NCI-H128 (cell line): ENCODE results near the gene C1QL1.
A peak's percentile ranks its signal among the peaks of the same experiment; 100 is the strongest.

Experiments used
- DNase-seq: peaks from one replicate; lab custom pipeline; 2025; ENCODE audit not compliant: unreplicated experiment; lab: John Stamatoyannopoulos, UW

The C1QL1 gene

DNA sequence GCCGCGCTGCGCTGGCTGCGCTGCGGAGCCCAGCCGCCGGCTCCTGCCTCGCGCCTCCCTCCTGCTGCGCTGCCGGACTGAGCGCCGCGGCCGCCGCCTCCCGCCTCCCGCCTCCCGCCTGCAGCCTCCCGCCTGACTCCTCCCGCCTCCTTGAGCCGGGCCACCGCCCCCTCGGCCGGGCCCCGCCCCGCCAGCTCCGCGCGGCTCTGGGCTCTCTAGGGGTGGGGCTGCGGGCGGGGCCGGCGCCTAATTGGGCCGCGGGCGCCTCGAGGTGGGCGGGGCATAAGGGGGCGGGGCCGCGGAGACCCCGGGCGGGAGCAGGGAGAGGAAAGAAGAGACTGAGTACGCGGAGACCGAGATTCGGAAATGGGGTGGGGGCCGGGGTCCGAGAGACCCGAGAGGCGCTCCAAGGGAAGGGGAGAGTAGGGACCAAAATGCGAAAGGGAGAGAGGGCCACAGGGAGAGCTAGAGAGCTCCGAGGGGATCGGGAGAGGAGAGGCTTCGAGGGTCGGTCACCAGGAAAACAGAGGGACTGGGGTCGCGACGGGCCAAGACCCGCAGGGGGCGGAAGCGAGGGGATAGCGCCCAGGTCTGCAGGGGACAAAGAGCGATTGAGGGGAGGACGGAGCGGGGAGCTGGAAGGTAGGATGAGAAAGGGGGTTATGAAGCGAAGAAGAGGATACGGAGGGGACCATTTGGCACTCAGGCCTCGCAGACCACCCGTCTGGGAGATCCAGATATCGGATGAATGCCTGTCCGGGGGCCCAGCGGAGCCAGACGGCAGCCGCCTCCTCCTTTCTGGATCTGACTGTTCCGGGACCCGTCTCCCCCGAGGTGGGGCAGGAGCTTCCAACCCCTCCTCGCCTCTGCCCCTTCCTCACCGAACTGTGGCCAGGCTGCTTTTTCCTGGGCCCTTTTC lies at the start of gene C1QL1:
Gene C1QL1, minus strand, starts transcription at position 79 of the 919 bp plus-strand sequence. CDS start 255 bp downstream, outside the sequence.
- DNase-seq, result peak; percentile 62

DNA sequence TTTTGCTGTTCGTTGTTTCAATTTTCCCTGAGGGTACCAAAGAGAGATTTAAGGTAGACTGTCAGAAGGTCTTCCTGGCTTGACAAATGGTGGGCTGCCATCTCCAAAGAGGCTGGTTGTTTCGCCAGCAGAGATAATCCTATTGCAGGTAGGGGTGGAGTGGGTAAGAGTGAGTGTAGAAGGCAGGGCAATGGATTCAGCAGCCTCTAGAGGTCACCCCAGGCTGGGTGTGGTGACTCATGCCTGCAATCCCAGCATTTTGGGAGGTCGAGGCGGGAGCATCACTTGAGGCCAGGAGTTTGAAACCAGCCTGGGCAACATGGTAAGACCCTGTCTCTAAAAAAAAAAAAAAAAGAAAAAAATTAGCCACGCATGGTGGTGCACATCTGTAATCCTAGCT lies 48.7 kb upstream of the C1QL1 start:
- DNase-seq, result no peak

DNA sequence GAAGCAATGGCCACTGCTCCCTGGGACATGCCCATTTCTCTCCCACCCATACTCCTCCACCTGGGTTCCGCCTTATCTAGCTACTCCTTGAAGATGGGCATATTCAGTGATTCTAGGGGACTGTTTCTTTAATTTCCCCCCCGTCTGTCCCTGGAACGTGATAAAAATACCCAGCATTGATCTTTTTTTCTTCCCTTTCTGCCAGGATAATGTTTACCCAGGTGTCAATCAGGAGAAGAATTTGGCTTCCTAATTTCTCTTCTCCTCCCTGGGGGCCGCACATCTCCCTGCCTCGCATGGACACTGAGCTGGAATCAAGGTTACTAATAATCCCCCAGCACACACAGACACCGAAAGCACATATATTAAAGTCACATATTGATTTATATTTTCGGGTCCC lies 48.1 kb upstream of the C1QL1 start:
- no peak for DNase-seq

DNA sequence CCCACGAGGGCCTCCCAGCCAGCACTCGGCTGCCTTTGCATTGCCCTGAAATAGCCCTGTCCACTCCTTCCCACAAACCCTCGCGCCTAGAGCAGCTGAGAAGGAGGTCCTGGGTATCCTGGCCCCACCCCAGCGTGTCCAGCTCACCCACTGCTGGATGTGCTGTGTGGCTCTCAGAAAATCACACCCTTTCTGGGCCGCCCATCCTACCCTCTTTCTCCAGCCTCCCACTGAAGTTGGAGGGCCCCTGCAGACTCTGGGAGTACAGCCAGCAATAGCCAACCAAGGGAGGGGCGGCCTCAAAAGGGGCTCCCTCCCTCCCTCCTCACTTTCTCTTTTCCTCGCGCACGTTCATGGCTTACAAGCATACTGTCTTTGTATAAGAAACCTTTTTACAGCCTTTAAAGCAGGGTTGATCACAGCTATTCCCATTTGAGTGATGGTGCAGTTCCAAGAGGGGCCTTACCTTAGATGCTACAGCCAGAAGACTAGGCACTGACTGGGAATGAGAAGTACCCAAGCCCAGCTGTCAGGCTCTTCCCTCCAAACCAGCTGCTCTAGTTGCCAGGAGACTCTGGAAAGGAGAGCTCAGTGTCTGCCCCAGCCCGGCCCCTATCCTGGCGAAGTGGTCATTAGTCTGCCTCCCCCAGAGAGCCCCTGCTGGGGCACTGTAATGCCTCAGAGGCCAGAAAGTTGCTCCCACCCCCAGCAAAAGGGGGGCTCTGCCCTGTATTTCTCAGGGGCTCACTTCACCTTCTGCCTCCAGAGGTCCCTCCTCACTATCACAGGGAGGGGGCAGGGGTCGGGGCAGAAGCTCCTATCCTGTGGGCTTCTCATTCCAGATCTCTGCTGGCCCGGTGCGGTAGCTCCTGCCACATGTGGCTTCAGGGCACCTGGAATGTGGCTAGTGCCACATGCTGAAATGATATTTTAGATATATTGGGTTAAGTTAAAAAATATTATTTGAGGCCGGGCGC lies 45.2 kb upstream of the C1QL1 start:
- DNase-seq, result no peak

DNA sequence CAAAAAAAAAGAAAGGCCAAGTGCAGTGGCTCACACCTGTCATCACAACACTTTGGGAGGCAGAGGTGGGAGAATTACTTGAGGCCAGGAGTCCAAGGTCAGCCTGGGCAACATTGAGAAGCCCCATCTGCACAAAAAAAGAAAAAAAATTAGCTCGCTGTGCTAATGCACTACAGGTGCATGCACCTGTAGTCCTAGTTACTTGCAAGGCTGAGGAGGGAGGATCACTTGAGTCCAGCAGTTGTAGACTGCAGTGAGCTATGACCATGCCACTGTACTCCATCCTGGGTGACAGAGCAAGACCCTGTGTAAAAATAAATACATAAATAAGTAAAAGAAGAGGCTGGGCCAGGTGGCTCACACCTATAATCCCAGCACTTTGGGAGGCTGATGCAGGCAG lies 43.7 kb upstream of the C1QL1 start:
- DNase-seq, result no peak

DNA sequence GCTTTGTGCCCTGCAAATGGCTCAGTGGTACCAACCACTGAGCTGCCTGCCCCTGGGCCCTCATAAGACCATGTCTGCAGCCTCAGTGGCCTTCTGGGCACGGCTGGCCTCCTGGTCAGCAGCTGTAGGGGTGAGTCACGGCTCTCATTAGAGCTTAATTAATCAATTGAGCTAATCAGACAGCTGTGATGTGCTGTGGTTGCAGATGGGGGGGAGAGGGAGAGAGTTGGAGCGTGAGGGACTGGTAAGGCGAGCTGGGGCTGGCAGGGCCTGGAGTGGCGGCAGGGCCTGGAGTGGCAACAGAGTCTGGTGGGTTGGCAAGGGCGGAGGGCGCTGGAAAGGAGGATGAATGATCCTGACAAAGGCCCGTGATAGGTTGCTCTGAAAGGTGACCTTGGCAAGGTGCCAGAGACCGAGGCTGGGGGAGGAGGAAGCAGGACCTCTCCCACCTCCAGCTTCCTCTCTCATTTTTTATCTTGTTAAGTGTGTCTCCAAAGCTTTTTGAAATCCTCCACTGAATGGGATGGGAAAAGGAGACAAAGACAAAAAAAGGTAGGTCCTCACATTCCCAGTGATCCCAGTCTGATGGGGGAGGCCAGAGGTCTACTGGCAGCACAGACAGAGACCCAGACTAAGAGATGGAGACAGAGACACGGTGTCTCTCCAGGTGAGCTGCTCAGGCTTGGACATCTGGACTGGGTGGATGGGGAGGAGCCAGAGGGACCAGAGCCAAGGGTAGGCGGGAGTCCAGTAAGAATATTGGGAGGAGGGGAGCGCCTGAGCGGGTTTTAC lies 41.8 kb upstream of the C1QL1 start:
- no peak for DNase-seq

DNA sequence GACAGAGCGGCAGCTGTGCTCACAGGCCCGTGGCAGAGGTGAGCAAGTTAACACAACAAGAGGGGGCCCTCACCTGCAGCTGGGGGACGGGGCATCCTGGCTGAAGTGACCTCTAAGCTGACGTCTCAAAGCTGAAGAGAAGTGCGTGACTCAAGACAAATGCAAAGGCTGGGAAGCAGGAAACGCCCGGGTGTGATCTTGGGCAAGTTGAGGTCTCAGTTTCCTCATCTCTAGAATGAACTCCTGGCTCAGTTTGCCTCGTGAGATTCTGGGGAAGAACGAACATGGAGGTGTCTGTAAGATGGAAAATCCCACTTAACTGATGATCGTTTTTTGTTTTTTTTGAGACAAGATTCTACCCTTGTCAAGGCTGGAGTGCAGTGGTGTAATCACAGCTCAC lies 40.1 kb upstream of the C1QL1 start:
- no peak for DNase-seq

DNA sequence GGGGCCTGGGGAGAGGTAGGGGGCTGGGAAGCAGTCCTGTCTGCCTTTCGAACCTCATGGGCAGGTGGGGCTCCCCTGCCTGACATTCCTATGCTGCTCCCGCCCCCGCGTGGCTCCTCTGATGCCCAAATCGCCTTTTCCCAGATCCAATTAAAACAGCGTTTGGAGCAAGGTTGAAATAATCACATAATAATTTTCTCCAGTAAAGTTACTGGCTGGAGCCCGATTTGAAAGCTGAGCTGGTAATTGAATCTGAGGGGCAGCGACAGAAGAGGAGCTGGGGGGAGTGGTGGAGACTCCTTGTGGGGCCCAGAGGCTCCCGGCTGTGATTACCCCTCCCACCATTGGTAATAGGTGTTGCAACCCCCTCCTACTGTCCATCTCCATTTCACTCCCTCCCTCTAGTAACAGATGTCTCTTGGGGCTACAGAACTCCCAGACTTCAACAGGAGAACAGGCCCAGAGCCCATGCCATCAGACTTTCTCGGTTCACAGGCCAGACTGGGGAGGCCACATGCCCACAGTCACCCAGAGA lies 38.9 kb upstream of the C1QL1 start:
- no peak for DNase-seq

DNA sequence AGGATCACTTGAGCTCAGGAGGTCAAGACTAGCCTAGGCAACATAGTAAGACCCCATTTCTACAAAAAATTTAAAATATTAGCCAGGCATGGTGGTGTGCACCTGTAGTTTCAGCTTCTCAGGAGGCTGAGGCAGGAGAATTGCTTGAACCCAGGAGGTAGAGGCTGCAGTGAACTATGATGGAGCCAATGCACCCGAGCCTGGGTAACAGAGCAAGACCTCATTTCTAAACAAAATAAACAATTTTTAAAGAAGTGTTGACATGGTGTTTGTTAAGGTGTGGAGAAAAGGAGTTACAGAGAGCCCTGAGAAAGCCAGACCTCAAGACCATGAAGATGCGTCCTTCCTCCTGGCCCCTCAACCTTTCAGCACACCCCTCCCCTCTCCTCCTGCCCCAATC lies 37.6 kb upstream of the C1QL1 start:
- DNase-seq, result no peak

DNA sequence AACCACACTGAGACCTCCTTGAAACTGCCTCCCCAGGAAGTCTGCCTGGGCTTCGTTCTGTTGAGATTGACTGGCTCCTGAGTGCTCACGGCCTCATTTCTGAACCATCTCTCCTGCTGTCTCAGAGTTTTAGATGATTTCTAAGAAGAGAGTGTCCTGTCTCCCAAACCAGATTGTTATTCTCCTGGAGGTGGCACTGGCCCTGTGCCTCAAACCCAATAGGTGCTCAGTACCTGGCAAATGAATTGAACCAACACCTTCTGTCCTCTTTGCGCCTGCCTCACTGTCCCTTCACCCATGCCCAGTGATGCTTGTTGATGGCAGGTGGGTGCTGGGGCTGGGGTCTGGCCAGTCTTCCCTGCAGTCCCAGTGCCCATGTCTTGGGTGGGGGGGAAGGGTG lies 36.3 kb upstream of the C1QL1 start:
- no peak for DNase-seq

DNA sequence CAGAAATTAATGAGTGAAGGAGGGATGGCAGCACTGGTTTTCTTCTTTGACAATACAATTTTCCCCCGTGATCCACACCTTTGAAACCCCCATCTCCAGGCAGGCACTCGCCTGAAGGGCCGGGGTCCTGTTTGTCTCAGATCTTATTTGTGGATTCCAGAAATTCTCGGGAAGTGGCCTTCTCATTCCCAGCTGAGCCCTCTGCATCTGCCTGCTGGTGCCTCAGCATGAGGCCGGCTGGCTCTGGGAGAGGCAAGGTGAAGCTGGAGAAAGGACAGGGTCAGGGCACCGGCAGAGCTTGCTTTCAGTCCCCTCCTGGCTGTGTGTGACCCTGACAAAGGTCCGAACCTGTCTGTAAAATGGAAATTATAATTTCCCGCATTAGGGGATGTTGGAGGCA lies 35.8 kb upstream of the C1QL1 start:
- DNase-seq, result no peak

DNA sequence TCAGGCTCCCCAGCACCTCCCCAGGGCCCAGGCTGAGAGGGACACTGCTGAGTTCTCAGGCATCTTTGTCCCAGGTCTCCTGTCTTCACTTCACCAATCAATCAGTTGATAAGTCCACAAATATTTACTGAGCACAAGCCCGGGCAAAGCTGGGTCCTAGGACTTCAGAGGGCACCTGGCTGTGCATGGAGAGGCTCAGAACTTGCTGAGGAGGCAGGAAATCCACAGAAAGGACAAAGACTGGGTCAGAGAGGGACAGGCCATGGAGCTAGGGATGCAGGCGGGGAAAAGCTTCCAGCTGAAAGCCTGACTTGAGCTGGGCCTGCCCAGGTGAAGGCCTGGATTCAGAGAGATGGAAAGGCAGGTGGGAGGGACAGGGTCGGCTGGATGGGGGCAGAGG lies 33.2 kb upstream of the C1QL1 start:
- no peak for DNase-seq

DNA sequence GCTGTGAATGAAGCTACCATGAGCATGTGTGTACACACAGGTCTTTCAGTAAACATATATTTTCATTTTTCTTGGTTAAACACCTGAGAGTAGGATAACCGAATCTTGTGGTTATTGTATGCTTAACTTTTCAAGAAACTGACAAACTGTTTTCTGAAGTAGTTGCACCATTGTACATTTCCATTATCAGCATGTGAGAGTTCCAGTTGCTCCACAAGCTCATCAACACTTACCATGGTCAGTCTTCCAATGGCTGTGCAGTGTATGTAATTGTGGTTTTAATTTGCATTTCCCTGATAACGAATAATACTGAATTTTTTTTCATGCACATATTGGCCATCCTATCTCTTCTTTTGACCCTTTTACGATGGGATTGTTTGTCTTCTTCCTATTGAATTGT lies 31.3 kb upstream of the C1QL1 start:
- DNase-seq, result no peak

DNA sequence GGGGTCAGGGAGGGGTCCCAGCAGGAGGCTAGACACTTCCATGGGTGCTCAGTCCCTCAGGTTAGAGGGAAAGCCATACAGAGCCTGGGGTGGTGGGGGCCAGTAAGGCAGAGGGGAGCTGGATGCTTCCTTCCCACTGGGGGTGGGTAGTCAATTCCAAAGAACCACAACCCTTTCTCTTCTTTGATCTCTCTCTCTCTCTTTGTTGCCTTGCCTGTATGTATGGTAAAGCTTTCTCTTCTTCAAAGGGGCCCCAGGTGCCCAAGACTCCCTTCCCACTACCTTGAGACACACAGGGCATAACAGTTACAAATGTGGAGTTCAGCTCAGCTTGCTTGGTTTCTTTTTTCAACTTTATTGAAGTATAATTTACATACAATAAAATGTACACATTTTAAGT lies 30.5 kb upstream of the C1QL1 start:
- no peak for DNase-seq

DNA sequence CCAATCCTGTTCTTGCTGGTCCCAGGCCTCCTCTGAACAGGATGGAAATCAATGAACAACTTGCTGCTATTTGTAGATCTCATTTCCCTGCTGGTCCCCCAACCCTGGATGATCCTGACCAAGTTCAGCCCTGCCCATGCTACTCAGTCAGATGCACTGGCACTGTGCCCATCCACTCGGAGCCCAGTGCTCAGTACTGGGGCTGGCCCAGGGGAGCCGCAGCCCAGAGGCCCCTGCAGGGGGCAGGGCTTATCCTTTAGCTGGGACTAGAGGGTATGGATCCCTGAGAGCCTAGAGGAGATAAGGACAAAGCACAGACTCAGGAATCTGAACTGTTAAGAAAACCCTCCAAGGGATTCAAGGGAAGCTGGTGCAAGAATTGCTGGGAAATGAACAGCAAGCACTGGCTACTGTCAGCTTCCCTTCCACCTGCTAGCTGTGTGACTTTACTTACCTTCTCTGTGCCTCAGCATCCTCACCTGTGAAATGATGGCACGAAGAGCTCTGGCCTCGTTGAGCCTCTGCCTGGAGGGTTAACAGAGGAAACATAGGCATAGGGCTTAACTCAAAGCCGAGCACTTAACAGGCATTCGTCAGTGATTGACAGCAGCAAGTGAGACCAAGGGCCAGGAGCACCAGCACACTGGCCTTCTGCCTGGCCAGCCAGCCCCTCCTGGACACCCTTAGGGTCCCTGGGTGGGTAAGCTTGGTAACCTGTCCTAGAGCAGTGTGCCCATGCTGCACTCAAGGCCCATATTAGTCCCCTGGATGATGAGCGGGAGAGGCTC lies 29.8 kb upstream of the C1QL1 start:
- no peak for DNase-seq

DNA sequence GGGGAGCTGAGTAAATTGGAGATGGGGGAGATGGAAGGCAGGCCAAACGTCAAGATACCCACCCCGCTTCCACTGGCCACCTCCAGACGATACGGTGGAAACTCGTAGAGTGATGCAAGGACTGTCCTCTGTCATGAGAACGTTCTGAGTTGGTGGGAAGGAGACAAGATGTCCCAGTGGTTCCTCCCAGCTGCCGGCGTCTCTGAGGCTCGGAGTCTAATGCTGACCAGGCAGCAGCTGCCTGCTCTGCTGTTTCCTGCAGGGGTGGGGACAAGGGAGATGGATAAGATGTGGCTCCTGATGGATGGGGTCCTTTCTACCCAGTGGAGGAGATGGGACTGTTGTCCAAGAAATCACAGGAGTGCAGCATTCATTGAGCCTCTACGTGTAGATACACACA lies 28.2 kb upstream of the C1QL1 start:
- no peak for DNase-seq

DNA sequence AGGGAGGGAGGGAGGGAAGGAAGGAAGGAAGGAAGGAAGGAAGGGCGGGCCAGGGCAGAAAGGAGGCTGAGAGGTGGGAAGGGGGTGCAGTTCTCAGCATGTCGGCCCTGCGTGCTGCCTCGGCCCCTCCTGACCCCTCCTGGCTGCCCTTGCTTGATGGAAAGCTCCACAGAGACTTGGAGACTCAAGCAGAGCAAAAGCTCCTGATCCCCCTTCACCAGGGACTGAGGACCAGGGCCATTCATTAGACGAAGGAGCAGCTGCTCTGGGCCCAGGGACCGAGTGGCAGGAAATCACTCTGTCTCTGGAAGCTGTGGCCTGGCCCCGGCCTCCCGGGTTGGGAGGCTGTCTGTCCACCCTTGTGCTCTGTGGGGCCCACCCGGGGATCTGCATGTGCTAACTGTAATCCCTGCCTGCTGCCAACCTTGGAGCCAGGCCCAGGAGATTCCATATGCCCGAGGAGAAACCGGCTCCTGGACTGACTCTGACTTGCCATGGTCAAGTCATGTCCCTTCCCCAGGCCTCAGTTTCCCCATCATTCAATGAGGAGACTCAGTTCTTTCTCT lies 27.4 kb upstream of the C1QL1 start:
- no peak for DNase-seq

DNA sequence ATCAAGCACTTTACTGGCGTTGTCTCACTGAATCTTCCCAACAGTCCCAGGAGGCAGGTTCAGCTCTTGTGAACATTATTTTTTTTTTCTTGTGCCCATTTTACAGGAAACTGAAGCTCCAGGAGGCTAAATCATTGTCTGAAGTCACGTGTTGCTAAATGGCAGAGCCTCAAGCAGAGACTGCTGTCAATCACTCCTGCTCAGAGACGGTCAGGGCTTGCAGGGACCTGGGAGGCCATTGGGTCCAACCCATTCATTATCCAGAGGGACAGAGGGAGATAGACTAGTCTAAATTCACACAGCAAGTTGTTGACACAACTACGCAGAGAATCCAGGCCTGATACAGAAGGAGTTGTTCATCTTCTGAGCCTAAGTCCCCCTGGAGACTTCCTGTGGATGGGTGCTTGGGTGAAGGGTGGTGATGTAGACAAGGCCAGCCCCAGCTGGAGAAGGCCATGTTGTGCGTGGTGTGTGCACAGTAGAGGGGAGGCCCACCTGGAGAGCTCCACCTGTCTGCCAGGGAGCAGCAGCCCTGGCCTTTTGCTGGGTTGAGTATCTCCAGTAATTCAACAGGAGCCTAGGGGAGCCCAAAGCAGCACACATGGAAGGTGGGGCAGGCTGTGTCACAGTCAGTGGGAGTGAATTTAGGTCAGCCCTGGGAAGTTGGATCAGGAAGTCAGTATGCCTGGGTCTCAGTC lies 24.3 kb upstream of the C1QL1 start:
- DNase-seq, result no peak

DNA sequence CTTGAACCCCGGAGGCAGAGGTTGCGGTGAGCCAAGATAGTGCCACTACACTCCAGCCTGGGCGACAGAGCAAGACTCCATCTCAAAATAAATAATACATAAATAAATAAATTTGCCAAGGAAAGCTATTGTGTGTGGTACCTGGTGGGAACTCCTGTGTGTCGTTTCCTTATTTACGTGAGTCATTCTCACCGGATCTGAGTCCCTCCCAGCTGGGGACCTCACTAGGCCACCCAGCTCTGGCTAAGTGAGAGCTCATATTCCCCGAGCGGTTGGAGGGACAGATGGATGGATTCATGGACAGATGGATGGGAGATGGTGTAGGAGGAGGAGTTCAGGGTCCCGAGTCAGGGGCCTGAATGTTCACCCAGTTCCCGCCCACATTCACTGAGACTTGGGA lies 22.9 kb upstream of the C1QL1 start:
- DNase-seq, result no peak
